MM.1S (cell line): ENCODE results near the gene PXDC1.

ENCODE experiments used
- DNase-seq: peaks from one replicate; pipeline ENCODE4 v3.0.0-alpha.2; 2015
- H2AFZ ChIP-seq: fragments of 300-600 bp; sonication (generic); 2 replicates; pipeline ENCODE4 v1.6.0; 2016; ENCODE audit warnings: antibody characterized with exemption, low read length
- H3F3A ChIP-seq: fragments of 300-600 bp; sonication (generic); 2 replicates; pipeline ENCODE4 v1.6.1; 2016; ENCODE audit warnings: mild to moderate bottlenecking, antibody characterized with exemption, low read length, moderate library complexity, mixed read lengths; ENCODE audit not compliant: insufficient read depth
- H3K27ac ChIP-seq: fragments of 300-600 bp; sonication (generic); 2 replicates; pipeline ENCODE4 v1.5.1; 2016; ENCODE audit warnings: mild to moderate bottlenecking, low read length
- H3K27me3 ChIP-seq: fragments of 300-600 bp; sonication (generic); replicated peaks from 2 replicates; pipeline ENCODE4 v1.6.0; 2016; ENCODE audit warnings: low read length; ENCODE audit not compliant: insufficient read depth
- H3K36me3 ChIP-seq: fragments of 300-600 bp; sonication (generic); replicated peaks from 2 replicates; pipeline ENCODE4 v1.6.1; 2016; ENCODE audit warnings: mild to moderate bottlenecking, low read length, mixed read lengths; ENCODE audit not compliant: insufficient read depth
- H3K4me1 ChIP-seq: fragments of 300-600 bp; sonication (generic); 2 replicates; pipeline ENCODE4 v1.6.1; 2016; ENCODE audit warnings: low read length, mixed read lengths
- H3K4me2 ChIP-seq: fragments of 300-600 bp; sonication (generic); 2 replicates; pipeline ENCODE4 v1.6.0; 2016; ENCODE audit warnings: low read depth, low read length
- H3K4me3 ChIP-seq: fragments of 300-600 bp; sonication (generic); 2 replicates; pipeline ENCODE4 v1.5.1; 2016; ENCODE audit warnings: low read length, mixed read lengths
- H3K79me2 ChIP-seq: fragments of 300-600 bp; sonication (generic); 2 replicates; pipeline ENCODE4 v1.6.1; 2016; ENCODE audit warnings: mixed run types, low read length, mixed read lengths
- H3K9ac ChIP-seq: fragments of 300-600 bp; sonication (generic); 2 replicates; pipeline ENCODE4 v1.6.1; 2016; ENCODE audit warnings: low read length, mixed read lengths
- H3K9me2 ChIP-seq: fragments of 300-600 bp; sonication (generic); replicated peaks from 2 replicates; pipeline ENCODE4 v1.6.1; 2016; ENCODE audit warnings: mild to moderate bottlenecking, low read length, mixed read lengths; ENCODE audit not compliant: insufficient read depth
- H3K9me3 ChIP-seq: fragments of 300-600 bp; sonication (generic); replicated peaks from 2 replicates; pipeline ENCODE4 v1.6.1; 2016; ENCODE audit warnings: mild to moderate bottlenecking, low read length, mixed read lengths; ENCODE audit not compliant: insufficient read depth
- H4K20me1 ChIP-seq: fragments of 300-600 bp; sonication (generic); 2 replicates; pipeline ENCODE4 v1.6.1; 2016; ENCODE audit warnings: mild to moderate bottlenecking, low read length, moderate library complexity, mixed read lengths; ENCODE audit not compliant: insufficient read depth
- CTCF ChIP-seq: fragments of 300-600 bp; sonication (generic); IDR thresholded peaks from 2 replicates; pipeline ENCODE4 v1.5.1; 2016; ENCODE audit warnings: antibody characterized with exemption, low read length, mixed read lengths
- EZH2 ChIP-seq: fragments of 300-600 bp; sonication (generic); optimal IDR thresholded peaks from 2 replicates; pipeline ENCODE3; 2017; ENCODE audit warnings: low read depth, mild to moderate bottlenecking, antibody characterized with exemption, low read length, mixed read lengths
- EZH2phosphoT487 ChIP-seq: fragments of 300-600 bp; sonication (generic); IDR thresholded peaks from 2 replicates; pipeline ENCODE4 v1.6.1; 2018; ENCODE audit warnings: antibody characterized with exemption, low read length

The PXDC1 gene

GRCh38 chr6:3746696-3747095, 4.8 kb downstream of the PXDC1 start:
- Histone ChIP-seq H3K9me3 (no peaks in the 10 kb centered on the region), H3K27ac (no peak overlapping the region), H3K9me2 (no peaks in the 10 kb centered on the region), H3F3A (no peaks in the 10 kb centered on the region), H3K4me1 (peaks cover 5% of the 10 kb centered on the region), H3K9ac (no peak overlapping the region), H2AFZ (no peak overlapping the region), H3K4me2 (no peak overlapping the region), H3K36me3 (no peaks in the 10 kb centered on the region), H3K27me3 (peaks cover 26% of the 10 kb centered on the region), H3K79me2 (no peaks in the 10 kb centered on the region), H3K4me3 (no peak overlapping the region), H4K20me1 (no peaks in the 10 kb centered on the region)
- TF ChIP-seq CTCF = no peak
- no peak for TF ChIP-seq EZH2phosphoT487
- TF ChIP-seq EZH2 = no peak
- no peak for DNase-seq

- no peaks in the 10 kb centered on the region for H4K20me1 ChIP-seq
- H3K27me3 ChIP-seq = peaks cover 27% of the 10 kb centered on the region
- H3K9me2 ChIP-seq = no peaks in the 10 kb centered on the region
- no peak for TF ChIP-seq EZH2
- TF ChIP-seq EZH2phosphoT487 = no peak
- TF ChIP-seq CTCF = no peak
- H3K9me3 ChIP-seq = no peaks in the 10 kb centered on the region
- no peak overlapping the region for H3K27ac ChIP-seq
- H2AFZ ChIP-seq = no peak overlapping the region
- H3K79me2 ChIP-seq = no peaks in the 10 kb centered on the region
- no peak overlapping the region for H3K9ac ChIP-seq
- H3K4me1 ChIP-seq = peaks cover 5% of the 10 kb centered on the region
- H3K4me3 ChIP-seq = no peak overlapping the region
- H3F3A ChIP-seq = no peaks in the 10 kb centered on the region
- no peaks in the 10 kb centered on the region for H3K36me3 ChIP-seq
- H3K4me2 ChIP-seq = no peak overlapping the region
- no peak for DNase-seq
These were observed 5.3 kb downstream of the PXDC1 start for GRCh38 chr6:3746119-3746691.

GRCh38 chr6:3745566-3746118, 5.9 kb downstream of the PXDC1 start:
- Histone ChIP-seq H4K20me1 (no peaks in the 10 kb centered on the region), H3K9me2 (no peaks in the 10 kb centered on the region), H3K27ac (no peak overlapping the region), H3K4me2 (no peak overlapping the region), H3K4me1 (peaks cover 5% of the 10 kb centered on the region), H3K27me3 (peaks cover 21% of the 10 kb centered on the region), H3K79me2 (no peaks in the 10 kb centered on the region), H2AFZ (no peak overlapping the region), H3K9me3 (no peaks in the 10 kb centered on the region), H3K4me3 (no peak overlapping the region), H3K36me3 (no peaks in the 10 kb centered on the region), H3K9ac (no peak overlapping the region), H3F3A (no peaks in the 10 kb centered on the region)
- no peak for TF ChIP-seq EZH2
- no peak for TF ChIP-seq CTCF
- TF ChIP-seq EZH2phosphoT487 = no peak
- no peak for DNase-seq
